Adipose tissue (tissue), 3 donors: ENCODE results near the gene RIC1. TPM values are rescaled to one million over a fixed set of nuclear protein-coding genes. Genes with fewer than 3 reads are reported as not detected.
"Not testable (repeated sequence)": the region's sequence is repeated elsewhere in the genome, so short reads cannot be mapped to it uniquely, and the experiment has no call there.

Source experiments
- H3K27ac ChIP-seq: one replicate; pipeline ENCODE4 v1.5.1; 2013; ENCODE audit warnings: low read depth, low read length
- WGBS, 3 donors: extraction: QIAGEN DNeasy Blood & Tissue Kit; methylation state at CpG; one replicate each; pipeline ENCODE4 v1.1.7; 2013; 5-methylcytosine and 5-hydroxymethylcytosine counted together
- polyA plus RNA-seq, 3 donors: library from polyadenylated mRNA; stranded (reverse); fragments of 200-250 nt; gene quantifications; one replicate each; pipeline ENCODE4 v1.2.3, GENCODE V29; 2013
- donor health status: healthy with polysubstance abuse.
- donor health status: Bipolar disorder and iron deficiency.
- donor health status: healthy.

Gene RIC1
- 1 to 10 TPM; 5.3 to 7.7 (median 6.3) TPM for polyA plus RNA-seq

- peak within 1 kb of the TSS; percentile 69 for H3K27ac ChIP-seq
- 0 to 1% (median 0%) methylated on average over 64 to 84 of the region's 84 CpGs for WGBS, 3 donors
Measured at GRCh38 chr9:5628530-5629311, at the start of gene RIC1. TSS of gene RIC1 (plus strand) at chr9:5629107. CDS start at chr9:5629310, 203 bp downstream.

DNA sequence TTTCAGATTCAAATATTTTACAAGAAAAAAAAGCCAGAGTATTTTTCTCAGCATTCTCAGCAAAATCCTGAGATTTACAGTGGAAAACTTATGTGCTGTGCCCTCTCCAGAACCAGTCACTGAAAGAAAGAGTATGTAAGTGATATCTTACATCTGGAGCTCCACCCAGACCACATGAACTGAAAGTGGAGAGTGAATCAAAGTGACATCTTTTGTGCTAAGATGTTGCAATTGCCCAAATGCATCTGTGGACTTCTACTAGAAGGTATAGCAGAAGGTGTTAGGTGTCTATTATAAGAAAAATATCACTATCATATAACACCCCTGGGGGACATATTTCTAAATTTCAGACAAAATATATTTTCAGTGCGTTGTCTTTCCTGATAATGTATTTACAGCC, 49.0 kb upstream of the RIC1 start:
- 92 to 94% (median 93%) methylated on average over 1 of the region's 1 CpG for WGBS, 3 donors
- H3K27ac ChIP-seq, result no peak overlapping the region

- H3K27ac ChIP-seq, result no peak overlapping the region
- WGBS, 3 donors, result 80 to 92% (median 87%) methylated on average over 3 of the region's 3 CpGs
Measured at GRCh38 chr9:5580650-5581049, 48.3 kb upstream of the RIC1 start.

DNA sequence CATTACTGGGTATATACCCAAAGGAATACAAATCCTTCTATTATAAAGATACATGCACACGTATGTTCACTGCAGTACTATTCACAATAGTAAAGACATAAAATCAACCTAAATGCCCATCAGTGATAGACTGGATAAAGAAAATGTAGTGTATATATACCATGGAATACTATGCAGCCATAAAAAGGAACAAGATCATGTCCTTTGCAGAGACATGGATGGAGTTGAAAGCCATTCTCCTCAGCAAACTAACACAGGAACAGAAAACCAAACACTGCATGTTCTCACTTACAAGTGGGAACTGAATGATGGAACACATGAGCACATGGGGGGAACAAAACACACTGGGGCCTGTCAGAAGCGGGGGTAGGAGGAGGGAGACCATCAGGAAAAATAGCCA, 47.2 kb upstream of the RIC1 start:
- WGBS, 3 donors, result 95 to 100% (median 97%) methylated on average over 2 of the region's 2 CpGs
- H3K27ac ChIP-seq, result not testable (repeated sequence)

- no peak overlapping the region for H3K27ac ChIP-seq
- 23 to 47% (median 29%) methylated on average over 2 of the region's 2 CpGs for WGBS, 3 donors
Measured at GRCh38 chr9:5582835-5583195, 46.1 kb upstream of the RIC1 start.

DNA sequence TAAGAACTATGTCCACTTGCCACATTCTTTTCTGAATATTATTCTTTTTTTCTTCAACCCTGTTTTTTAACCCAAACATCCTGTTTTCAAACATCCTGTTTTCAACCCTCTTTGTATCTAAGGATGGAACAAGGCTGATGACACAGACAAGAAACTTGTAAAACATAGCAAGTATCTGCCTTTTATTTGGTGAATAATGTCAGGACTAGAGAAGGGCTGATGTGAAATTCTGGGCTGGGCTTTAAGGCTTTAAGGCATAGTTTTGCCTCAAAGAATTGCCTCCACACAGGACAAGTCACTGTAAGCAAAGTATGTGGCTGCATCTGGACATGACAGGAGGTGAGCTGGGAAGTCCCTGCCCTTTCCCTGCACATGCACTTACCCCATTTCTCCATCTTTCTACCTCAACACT, 42.5 kb upstream of the RIC1 start:
- H3K27ac ChIP-seq, result no peak overlapping the region

GRCh38 chr9:5587024-5587423, 41.9 kb upstream of the RIC1 start:
- 83 to 96% (median 89%) methylated on average over 1 of the region's 1 CpG for WGBS, 3 donors
- no peak overlapping the region for H3K27ac ChIP-seq

DNA sequence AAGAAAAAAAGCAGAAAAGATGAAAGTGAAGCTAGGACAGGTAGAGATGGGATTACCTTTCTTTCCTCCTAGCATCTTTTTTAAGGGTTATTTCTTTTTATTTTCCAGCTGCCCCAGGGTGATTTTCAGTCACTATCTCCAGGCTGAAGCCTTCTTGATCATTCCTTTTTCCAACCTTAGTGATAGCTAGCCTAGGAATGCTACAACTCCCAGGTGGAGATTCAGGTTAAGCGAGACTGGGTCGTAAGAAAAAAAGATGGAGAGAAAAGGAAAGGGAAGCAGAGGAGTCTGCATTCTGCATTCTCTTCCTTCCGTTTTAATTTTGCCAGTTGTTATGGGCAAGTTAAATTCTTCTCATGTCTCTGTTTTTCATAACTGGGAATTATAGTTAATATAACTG, 36.7 kb upstream of the RIC1 start:
- WGBS, 3 donors, result 70 to 87% (median 86%) methylated on average over 3 of the region's 3 CpGs
- H3K27ac ChIP-seq, result no peak overlapping the region

DNA sequence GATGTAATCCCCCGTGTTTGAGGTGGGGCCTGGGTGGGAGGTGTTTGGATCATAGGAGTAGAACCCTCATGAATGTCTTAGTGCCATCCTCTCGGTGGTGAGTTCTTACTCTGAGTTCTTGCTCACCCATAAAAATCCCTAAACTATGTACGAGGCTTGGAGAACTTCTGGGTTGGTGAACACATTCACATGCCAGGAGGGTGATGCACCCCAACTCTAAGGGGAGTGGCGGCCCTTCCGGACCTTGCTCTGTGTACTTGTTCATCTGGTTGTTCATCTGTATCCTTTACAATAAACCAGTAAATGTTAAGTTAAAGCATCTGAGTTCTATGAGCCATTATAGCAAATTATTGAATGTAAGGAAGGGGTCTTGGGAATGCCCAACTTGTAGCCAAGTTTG, 36.0 kb upstream of the RIC1 start:
- 86 to 95% (median 92%) methylated on average over 5 of the region's 5 CpGs for WGBS, 3 donors
- no peak overlapping the region for H3K27ac ChIP-seq

GRCh38 chr9:5593904-5594303, 35.0 kb upstream of the RIC1 start:
- no peak overlapping the region for H3K27ac ChIP-seq
- WGBS, 3 donors, result 49 to 92% (median 58%) methylated on average over 2 of the region's 2 CpGs

DNA sequence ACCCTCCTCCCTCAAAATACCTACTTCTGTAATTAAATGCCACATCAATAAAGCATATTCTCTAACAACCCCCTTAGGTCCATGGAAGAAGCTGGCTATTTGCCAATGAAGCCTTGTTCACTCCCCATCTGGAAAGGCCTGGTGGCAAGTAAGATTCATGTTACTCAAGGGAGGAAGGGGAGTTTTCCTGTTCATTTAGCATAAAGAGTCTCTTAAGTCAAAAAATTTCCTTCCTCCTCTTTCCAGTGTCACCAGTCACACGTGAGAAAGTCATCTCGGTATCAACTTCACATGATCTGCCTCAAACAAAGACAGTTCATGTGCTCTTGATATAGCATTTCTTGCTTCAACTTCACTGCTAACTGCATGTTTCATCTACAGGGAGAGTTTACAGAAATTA, 32.7 kb upstream of the RIC1 start:
- H3K27ac ChIP-seq, result no peak overlapping the region
- WGBS, 3 donors, result 8 to 65% (median 15%) methylated on average over 2 of the region's 2 CpGs

DNA sequence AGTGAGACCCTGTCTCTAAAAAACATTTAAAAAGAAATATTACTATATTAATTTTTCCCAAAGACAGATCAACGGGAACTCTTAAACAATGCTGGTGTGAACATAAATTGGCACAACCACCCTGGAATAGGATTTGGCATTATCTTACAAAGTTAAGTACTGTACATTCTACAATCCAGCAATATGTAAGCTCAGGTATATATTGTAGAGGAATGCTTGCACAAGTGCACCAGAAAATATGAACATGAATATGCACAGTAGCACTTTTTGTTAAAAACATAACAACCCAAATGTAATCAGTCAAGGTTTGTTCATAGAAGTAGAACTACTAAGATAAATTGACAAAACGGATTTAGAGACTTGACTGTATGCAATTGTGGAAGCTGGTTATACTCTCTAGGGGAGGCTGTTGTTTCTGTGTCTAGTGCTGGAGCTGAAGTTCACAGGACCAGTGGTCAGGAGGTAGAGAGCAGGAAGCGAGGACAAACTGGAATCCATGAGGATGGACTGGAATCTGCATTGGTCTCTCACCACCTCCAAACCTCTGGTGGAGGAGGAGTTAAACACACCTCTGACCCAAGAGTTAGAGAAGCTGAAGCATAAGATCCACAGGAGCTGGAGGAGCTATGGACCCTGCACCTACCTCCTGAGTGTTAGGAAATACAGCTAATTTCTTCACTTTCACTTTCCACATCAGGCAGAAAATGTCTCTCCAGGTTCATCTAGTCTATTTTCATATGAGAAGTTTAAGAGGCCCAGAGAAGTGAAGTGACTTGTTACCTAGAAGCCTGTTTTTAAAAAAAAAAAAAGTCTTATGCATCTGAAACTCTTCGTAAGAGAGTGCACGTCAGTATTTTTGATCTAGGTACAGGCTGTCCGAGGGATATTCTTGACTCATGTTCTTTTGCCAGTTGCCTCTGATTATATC, 20.3 kb upstream of the RIC1 start:
- 23 to 45% (median 32%) methylated on average over 6 of the region's 6 CpGs for WGBS, 3 donors
- H3K27ac ChIP-seq, result no peak overlapping the region

- 67 to 75% (median 67%) methylated on average over 3 of the region's 3 CpGs for WGBS, 3 donors
- no peak overlapping the region for H3K27ac ChIP-seq
Measured at GRCh38 chr9:5609226-5609596, 19.7 kb upstream of the RIC1 start.

DNA sequence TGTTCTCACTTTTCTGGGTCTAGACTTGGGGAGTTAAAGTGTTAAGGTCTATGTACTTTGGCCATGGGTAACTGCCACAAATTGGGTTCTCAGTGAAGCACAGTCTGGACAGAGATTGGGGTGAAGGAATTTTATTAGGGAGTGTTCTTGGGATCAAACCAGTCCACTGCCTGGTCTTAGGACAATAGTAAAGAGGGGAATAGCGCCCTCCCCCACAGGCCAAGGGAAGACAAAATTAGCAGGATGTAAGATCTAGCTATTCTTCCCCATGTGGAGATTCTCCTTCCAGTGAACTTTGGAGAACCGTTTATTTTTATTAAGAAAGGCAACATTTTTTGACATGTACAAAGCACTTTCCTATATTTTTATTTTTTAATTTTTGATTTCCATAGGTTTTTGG, 18.4 kb upstream of the RIC1 start:
- 58 to 81% (median 81%) methylated on average over 2 of the region's 2 CpGs for WGBS, 3 donors
- H3K27ac ChIP-seq, result no peak overlapping the region

GRCh38 chr9:5611321-5612184, 17.4 kb upstream of the RIC1 start:
- H3K27ac ChIP-seq, result no peak overlapping the region
- 75 to 82% (median 78%) methylated on average over 6 of the region's 6 CpGs for WGBS, 3 donors

DNA sequence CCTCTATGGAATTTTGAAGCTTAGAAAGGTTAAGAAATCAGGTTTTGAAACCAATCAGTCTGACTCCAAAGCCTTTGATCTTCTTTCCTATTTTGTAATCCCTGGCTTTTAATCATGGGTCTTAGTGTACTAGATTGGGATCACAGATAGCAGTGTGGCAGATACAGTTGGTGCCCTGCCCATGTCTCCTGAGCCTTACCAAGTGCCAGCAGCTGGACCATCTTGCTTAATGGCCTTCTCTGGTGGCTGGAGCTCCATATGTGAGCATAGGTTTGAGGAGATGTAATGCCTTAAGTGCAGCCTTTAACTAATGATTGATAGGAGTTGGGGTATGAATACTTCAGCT, 16.7 kb upstream of the RIC1 start:
- no peak overlapping the region for H3K27ac ChIP-seq

- WGBS, 3 donors, result 96 to 97% (median 97%) methylated on average over 4 of the region's 4 CpGs
- no peak overlapping the region for H3K27ac ChIP-seq
Measured at GRCh38 chr9:5614192-5614591, 14.7 kb upstream of the RIC1 start.

- H3K27ac ChIP-seq, result no peak overlapping the region
- WGBS, 3 donors, result 90 to 92% (median 92%) methylated on average over 3 of the region's 3 CpGs
Measured at GRCh38 chr9:5614985-5615384, 13.9 kb upstream of the RIC1 start.

DNA sequence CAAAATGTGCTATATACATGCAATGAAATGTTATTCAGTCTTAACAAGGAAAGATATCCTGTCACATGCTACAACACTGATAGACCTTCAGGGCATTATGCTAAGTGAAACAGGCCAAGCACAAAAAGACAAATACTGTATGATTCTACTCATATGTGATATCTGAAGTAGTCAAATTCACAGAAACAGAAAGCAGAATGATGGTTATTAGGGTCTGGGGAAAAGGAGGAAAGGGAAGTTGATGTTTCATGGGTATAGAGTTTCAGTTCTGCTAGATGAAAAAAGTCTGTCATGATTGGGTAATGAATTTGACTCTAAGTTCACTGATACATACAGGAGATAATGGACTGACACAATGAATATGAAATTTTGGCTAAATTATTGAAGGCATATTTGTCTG, 11.2 kb upstream of the RIC1 start:
- H3K27ac ChIP-seq, result no peak overlapping the region
